Measurements from ENCODE around the gene SLC4A8. TPM values are rescaled to one million over a fixed set of nuclear protein-coding genes. Genes with fewer than 3 reads are reported as not detected.

Gene SLC4A8
- polyA plus RNA-seq, 1 donor (not counting 4 experiments of a cell fraction or from before 2014, with no cell fraction given), result 2.3 TPM

GRCh38 chr12:51473947-51474346 is 49.3 kb downstream of the SLC4A8 start:
- no peak for FAIRE-seq
- Histone ChIP-seq H3K4me2 (ENCODE audit: control insufficient read depth, extremely low read depth, insufficient read depth, low read depth, low read length) (no peak overlapping the region), H3K27ac (ENCODE audit: control insufficient read depth, insufficient read depth, low read length) (no peak overlapping the region), H3K9me1 (ENCODE audit: control insufficient read depth, extremely low read depth, insufficient read depth, low read length) (no peaks in the 10 kb centered on the region), H4K20me1 (ENCODE audit: control insufficient read depth, extremely low read depth, insufficient read depth, low read length) (no peaks in the 10 kb centered on the region), H3K4me3 (ENCODE audit: control insufficient read depth in 2 of 3, extremely low read depth in 1 of 3, insufficient read depth in 2 of 3, low read depth in 1 of 3, low read length in 3 of 3) (no peak overlapping the region), H3K9ac (ENCODE audit: control insufficient read depth, extremely low read depth, insufficient read depth, low read length) (no peak overlapping the region), H3K4me1 (ENCODE audit: control insufficient read depth, extremely low read depth, insufficient read depth, low read length) (no peaks in the 10 kb centered on the region), H2AFZ (ENCODE audit: control insufficient read depth, low read length) (no peak overlapping the region), H3K9me3 (ENCODE audit: control insufficient read depth, low read depth, low read length) (no peaks in the 10 kb centered on the region), H3K36me3 (ENCODE audit: control insufficient read depth in 2 of 2, extremely low read depth in 1 of 2, insufficient read depth in 2 of 2, low read length in 2 of 2) (no peaks in the 10 kb centered on the region), H3K27me3 (ENCODE audit: control insufficient read depth, extremely low read depth, insufficient read depth, low read length) (no peaks in the 10 kb centered on the region), H3K79me2 (ENCODE audit: control insufficient read depth, insufficient read depth, low read length) (no peaks in the 10 kb centered on the region)
- DNase-seq (ENCODE audit: low read depth, low spot score), result no peak
- dilution Hi-C loops (cut with MboI; ENCODE audit: extremely low pct_ligation_motif_present, low sequenced_read_pairs), result no loop called here
- TF ChIP-seq EZH2 (IDR thresholded peaks at IDR 0.05; ENCODE audit: low read length) (no peak), CTCF (optimal IDR thresholded peaks at IDR 0.05 in 1 of 3, IDR thresholded peaks at IDR 0.05 in 1 of 3, conservative IDR thresholded peaks at IDR 0.05 in 1 of 3; ENCODE audit: extremely low read depth in 1 of 3, insufficient read depth in 2 of 3, low read length in 3 of 3) (no peak)

- H3K36me3 ChIP-seq (ENCODE audit: control insufficient read depth in 2 of 2, extremely low read depth in 1 of 2, insufficient read depth in 2 of 2, low read length in 2 of 2), result no peaks in the 10 kb centered on the region
- no peaks in the 10 kb centered on the region for H3K79me2 ChIP-seq (ENCODE audit: control insufficient read depth, insufficient read depth, low read length)
- no peaks in the 10 kb centered on the region for H4K20me1 ChIP-seq (ENCODE audit: control insufficient read depth, extremely low read depth, insufficient read depth, low read length)
- no peak for DNase-seq (ENCODE audit: low read depth, low spot score)
- no peaks in the 10 kb centered on the region for H3K27me3 ChIP-seq (ENCODE audit: control insufficient read depth, extremely low read depth, insufficient read depth, low read length)
- dilution Hi-C loops (cut with MboI; ENCODE audit: extremely low pct_ligation_motif_present, low sequenced_read_pairs), result no loop called here
- FAIRE-seq, result no peak
- no peak overlapping the region for H2AFZ ChIP-seq (ENCODE audit: control insufficient read depth, low read length)
- H3K9me1 ChIP-seq (ENCODE audit: control insufficient read depth, extremely low read depth, insufficient read depth, low read length), result no peaks in the 10 kb centered on the region
- H3K9ac ChIP-seq (ENCODE audit: control insufficient read depth, extremely low read depth, insufficient read depth, low read length), result no peak overlapping the region
- no peak overlapping the region for H3K4me2 ChIP-seq (ENCODE audit: control insufficient read depth, extremely low read depth, insufficient read depth, low read depth, low read length)
- H3K4me1 ChIP-seq (ENCODE audit: control insufficient read depth, extremely low read depth, insufficient read depth, low read length), result no peaks in the 10 kb centered on the region
- no peak overlapping the region for H3K4me3 ChIP-seq (ENCODE audit: control insufficient read depth in 2 of 3, extremely low read depth in 1 of 3, insufficient read depth in 2 of 3, low read depth in 1 of 3, low read length in 3 of 3)
- TF ChIP-seq CTCF (optimal IDR thresholded peaks at IDR 0.05 in 1 of 3, IDR thresholded peaks at IDR 0.05 in 1 of 3, conservative IDR thresholded peaks at IDR 0.05 in 1 of 3; ENCODE audit: extremely low read depth in 1 of 3, insufficient read depth in 2 of 3, low read length in 3 of 3) (no peak), EZH2 (IDR thresholded peaks at IDR 0.05; ENCODE audit: low read length) (no peak)
- H3K9me3 ChIP-seq (ENCODE audit: control insufficient read depth, low read depth, low read length), result no peaks in the 10 kb centered on the region
- H3K27ac ChIP-seq (ENCODE audit: control insufficient read depth, insufficient read depth, low read length), result no peak overlapping the region
Observed at GRCh38 chr12:51475543-51475942, 50.9 kb downstream of the SLC4A8 start.
